NCI-H1436 treated with DMSO at 0.1 percent for 48 hours (cell line): Measurements from ENCODE around the gene LGALS3BP.

Experiments
- DNase-seq: peaks from one replicate; lab custom pipeline; 2025; lab: John Stamatoyannopoulos, UW

LGALS3BP gene

DNA sequence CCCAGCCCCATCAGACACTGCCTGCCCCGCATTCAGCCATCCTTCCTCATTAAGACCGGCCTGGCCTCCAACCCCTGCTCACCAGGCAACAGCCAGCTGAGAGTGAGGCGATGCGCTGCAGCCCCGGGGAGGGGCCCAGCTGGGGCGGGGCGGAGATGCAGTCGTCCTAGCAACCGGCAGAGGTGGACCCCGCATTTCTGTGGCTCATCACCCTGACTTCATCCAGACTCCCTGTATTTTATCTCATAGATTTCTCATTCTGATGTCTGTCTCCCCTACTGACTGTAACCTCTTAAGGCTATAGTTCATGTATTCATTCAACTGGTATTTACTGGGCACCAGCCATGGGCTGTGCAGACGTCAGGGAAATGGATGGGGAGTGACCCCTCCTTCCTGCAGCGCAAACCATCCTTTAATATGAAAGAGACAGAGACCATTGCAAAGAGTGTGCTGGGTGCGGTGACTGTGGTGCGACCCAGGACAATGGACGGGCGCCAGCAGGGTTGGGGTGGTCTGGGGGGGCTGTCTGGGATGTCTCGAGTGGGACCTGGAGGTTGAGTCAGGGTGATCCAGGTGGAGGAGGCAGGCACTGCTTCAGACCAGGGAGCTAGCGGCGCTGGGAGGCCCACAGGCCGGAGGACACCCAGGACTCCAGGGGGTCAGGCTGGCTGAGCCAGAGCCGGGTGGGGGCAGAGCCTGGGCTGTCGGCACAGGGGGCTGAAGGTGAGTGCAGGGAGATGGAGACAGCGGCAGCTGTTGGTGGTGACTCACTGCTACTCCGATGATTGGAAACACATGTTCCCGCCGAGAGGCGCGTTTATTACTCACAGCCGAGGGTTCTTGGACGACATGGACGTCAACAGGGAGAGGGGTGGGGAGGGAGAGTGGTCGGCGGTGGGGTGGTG is 44.1 kb downstream of the LGALS3BP start:
- no peak for DNase-seq

DNA sequence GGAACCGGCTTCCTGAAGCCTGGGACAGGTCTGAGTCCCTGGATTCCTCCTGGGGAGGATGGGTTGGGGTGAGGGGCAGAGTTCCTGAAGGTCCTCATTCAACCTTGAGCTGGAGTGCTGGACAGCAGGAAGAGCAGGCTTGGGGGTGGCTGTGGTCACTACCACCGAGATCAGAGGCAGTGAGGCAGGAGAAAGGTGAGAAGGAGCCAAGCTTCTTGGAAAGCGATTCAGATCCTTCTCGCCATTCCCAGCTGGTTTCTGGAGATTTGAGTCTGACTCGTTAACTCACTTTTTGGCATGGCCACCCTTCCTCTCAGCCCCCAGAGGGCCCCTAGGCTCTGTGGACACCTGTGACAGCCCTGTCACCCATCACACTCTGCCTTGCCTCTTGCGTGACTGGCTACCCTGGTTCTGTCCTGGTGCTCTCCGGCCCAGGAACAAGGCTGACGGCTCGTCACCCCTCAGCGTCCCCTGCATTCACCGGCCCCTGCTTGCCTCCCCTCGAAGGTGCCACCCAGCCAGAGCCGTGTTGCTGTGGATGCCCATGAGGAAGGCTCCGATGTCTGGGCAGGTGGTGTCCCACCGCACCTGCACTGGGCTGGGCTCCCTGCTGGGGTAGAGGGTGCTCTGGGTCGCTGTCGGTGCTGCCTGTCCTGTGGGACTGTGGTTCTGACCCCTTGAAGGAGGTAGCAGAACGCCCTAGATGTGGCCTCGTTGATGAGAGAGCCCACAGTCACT is 44.9 kb downstream of the LGALS3BP start:
- DNase-seq, result no peak

- DNase-seq, result peak; percentile 53
Measured at GRCh38 chr17:78933959-78934568, 45.7 kb downstream of the LGALS3BP start.

DNA sequence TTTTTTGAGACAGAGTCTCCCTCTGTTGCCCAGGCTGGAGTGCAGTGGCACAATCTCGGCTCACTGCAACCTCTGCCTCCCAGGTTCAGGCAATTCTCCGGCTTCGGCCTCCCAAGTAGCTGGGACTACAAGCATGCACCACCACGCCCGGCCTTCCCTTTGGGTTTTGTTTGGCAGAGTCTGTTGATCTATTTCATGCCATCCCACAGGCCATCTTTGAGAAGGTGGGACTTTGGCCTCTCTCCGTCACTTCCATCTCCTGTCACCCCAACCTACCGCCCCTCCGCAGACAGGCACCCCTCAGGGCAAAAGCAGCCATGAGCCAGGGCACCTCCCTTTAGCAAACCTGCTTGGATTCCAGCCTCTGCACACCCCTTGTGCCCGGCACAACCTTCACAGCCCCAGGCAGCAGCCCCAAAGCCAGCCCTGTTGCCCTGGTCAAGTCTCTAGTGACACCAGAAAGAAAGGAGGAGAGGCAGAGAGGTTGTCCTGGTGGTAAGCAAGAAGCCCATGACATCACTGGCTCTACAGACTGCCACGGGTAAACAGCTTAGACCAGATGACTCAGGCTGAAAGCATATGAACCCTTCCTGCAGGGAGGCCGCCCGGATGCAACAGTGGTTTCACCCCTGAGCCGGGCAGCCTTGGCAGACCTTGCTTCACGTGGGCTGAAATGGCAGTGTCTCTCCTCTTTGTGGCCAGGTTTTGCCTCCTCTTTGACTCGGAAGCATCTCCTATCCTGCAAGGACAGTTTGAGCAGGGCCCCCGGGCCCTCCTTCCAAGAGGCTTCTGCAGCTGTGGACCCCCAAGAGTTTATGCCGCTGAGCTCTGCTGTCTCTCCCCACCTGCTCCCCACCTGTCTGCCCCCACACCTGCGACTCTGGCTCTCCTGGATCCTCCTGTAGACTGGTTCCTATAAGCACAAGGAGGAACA is 46.4 kb downstream of the LGALS3BP start:
- no peak for DNase-seq

DNA sequence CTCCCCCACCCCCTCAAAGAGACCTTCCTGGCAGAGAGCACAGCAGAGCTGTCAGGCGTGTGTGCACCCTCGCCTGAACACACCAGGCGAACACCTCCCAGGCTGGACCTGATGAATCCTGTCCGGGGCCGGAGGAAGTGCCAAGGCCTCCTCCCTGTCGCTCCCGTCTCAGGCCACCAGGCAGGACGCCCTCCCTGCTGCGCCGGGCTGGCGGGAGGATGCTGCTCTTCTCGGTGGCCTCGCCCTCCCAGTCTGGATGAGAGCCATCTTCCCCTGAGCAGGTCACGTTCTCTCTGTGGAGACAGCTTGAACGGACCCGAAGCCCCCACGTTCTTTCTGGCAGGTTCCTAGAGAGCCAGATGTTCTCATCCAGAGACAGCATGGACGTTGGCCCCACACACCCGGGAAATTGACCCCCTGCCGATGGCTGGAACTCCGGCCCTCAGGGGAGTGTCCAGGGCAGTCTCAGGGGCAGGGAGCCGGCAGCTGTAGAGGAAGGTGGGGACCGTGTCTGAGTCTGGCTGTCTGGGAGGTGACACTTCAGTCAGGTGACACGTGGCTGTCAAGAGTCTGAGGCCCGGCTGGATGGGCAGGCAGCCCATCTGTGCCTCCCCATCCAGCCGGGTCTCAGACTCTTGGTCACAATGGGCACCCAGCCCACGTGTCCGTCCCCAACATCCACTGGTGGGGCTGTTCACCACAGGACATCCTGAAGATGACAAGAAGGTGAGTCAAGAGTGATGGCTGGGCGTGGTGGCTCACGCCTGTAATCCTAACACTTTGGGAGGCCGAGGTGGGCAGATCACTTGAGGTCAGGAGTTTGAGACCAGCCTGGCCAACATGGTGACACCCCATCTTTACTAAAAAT is 49.6 kb downstream of the LGALS3BP start:
- DNase-seq, result no peak

- no peak for DNase-seq
Measured at GRCh38 chr17:78925662-78926555, 53.8 kb downstream of the LGALS3BP start.

DNA sequence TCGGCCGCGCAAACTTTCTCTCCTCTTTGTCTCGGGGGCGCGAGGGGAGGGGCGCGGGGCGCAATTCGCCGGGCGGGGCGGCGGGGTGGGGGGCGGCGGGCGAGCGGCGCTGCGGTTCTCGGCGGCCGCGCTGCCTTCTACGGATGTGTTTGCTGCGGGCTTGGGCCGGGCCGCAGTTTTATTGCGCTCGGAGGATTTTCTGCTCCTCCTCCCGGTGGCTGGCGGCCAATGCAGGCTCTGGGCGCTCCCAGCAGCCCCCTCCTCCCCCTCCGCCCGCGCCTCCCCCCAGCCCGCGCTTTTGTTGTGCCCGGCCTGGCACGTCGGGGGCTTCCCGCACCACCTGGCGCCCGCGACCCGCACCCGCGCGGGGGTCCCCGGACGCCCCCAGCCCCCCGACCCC is 54.5 kb downstream of the LGALS3BP start, which contains the start of gene TIMP2:
TSS of gene TIMP2 (minus strand) at position 154 of the 400 bp plus-strand sequence. CDS start 299 bp downstream, outside the sequence.
- peak; percentile 45 for DNase-seq

GRCh38 chr17:78924481-78925151 is 55.1 kb downstream of the LGALS3BP start:
- no peak for DNase-seq

DNA sequence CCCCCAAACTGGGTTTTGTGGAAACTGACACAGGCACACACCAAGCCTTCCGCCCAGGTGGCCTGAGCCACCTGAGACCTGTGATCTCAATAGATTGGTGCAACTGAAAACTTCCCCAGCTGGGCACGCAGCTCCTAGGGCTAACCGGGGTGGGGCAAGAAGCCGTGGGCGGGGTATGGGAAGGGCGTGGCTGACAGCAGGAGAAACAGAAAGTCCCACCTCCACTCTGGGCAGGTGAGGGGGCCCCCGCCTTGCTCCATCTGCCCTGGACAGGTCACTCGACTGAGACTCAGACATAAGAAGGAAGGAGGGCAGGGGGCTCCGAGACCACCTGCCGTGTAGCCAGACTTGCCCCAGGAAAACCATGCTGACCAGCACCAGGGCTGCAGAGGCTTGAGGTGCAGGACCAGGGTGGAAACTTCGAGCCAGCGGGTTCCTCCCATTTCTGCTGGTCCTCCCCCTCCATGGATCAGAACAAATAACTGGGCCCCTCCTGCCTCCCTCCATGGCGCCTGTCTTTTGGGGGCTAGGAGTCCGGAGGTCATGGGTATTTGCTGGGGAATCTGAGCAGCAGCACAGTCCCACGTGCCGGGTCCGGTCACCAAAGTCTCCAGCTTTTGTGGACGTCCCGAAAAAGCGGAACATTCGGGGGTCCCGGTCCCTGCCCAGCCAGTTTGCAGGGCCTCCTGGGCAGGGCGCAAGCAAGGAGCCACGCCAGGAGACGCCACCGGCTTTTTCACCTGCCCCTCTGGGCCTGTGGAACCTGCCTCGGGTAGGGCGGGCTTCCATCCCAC is 55.9 kb downstream of the LGALS3BP start:
- no peak for DNase-seq

- no peak for DNase-seq
Measured at GRCh38 chr17:78922816-78923498, 56.8 kb downstream of the LGALS3BP start.

GRCh38 chr17:78921437-78921971 is 58.2 kb downstream of the LGALS3BP start:
- no peak for DNase-seq
